ENCODE data around the gene IL17F. TPM values are rescaled to one million over a fixed set of nuclear protein-coding genes. Genes with fewer than 3 reads are reported as not detected.

Gene IL17F
- total RNA-seq, 1 experiment from 2014 or later, result not detected

DNA sequence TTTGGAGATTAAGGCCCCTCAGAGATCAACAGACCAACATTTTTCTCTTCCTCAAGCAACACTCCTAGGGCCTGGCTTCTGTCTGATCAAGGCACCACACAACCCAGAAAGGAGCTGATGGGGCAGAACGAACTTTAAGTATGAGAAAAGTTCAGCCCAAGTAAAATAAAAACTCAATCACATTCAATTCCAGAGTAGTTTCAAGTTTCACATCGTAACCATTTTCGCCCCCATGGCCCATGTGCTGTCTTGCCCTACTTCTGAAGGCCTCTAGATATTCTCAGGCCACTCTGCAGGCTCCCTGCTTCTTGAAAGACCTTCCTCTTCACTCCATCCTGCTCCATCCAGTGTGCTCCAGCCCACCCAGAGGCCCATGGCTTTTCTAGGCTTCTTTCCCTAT lies 53.9 kb downstream of the IL17F start:
- ChIA-PET POLR2A (no interaction called here), CTCF (interaction anchor here (0.6 kb wide), 1 partner anchor 217 kb away, joined by 6 read pairs; no protein-coding TSS in a partner anchor)
- intact Hi-C loops (cut with micrococcal nuclease; ENCODE audit: unreplicated experiment), result no loop called here

DNA sequence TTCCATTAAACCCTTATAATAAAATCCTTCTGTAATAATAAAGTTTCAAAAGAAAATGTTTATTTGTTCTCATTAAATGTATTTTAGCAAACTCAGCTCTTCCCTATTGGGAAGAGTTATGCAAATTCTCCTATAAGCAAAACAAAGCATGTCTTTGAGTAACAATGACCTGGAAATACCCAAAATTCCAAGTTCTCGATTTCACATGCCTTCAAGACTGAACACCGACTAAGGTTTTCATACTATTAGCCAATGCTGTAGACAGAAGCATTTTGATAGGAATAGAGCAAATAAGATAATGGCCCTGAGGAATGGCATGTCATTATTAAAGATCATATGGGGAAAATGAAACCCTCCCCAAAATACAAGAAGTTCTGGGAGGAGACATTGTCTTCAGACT lies 54.3 kb downstream of the IL17F start:
- intact Hi-C loops (cut with micrococcal nuclease; ENCODE audit: unreplicated experiment), result no loop called here
- no peak for ATAC-seq
- Histone ChIP-seq H3K36me3 (ENCODE audit: control insufficient read depth, insufficient read depth, low read length) (no peaks in the 10 kb centered on the region), H3K27me3 (ENCODE audit: control insufficient read depth, insufficient read depth, low read length) (peaks cover 13% of the 10 kb centered on the region), H3K4me1 (ENCODE audit: control insufficient read depth, insufficient read depth, low read length) (no peaks in the 10 kb centered on the region), H3K9me3 (ENCODE audit: control insufficient read depth, insufficient read depth, low read depth, low read length) (no peaks in the 10 kb centered on the region), H3K27ac (ENCODE audit: low read length) (no peak overlapping the region), H3K4me3 (ENCODE audit: low read depth in 2 of 2, low read length in 2 of 2) (no peak overlapping the region)
- ChIA-PET POLR2A (no interaction called here), CTCF (no interaction called here)
- no peak for DNase-seq (ENCODE audit: low read depth, low spot score)
- no TSS peak for BruUV-seq (replicated peaks)
- TF ChIP-seq SIN3A (IDR thresholded peaks at IDR 0.05; ENCODE audit: borderline replicate concordance, insufficient read depth, low read depth, low read length) (no peak), POLR2AphosphoS5 (IDR thresholded peaks at IDR 0.05; ENCODE audit: low read depth, low read length) (no peak)
- TF ChIP-seq, protein P1, sequence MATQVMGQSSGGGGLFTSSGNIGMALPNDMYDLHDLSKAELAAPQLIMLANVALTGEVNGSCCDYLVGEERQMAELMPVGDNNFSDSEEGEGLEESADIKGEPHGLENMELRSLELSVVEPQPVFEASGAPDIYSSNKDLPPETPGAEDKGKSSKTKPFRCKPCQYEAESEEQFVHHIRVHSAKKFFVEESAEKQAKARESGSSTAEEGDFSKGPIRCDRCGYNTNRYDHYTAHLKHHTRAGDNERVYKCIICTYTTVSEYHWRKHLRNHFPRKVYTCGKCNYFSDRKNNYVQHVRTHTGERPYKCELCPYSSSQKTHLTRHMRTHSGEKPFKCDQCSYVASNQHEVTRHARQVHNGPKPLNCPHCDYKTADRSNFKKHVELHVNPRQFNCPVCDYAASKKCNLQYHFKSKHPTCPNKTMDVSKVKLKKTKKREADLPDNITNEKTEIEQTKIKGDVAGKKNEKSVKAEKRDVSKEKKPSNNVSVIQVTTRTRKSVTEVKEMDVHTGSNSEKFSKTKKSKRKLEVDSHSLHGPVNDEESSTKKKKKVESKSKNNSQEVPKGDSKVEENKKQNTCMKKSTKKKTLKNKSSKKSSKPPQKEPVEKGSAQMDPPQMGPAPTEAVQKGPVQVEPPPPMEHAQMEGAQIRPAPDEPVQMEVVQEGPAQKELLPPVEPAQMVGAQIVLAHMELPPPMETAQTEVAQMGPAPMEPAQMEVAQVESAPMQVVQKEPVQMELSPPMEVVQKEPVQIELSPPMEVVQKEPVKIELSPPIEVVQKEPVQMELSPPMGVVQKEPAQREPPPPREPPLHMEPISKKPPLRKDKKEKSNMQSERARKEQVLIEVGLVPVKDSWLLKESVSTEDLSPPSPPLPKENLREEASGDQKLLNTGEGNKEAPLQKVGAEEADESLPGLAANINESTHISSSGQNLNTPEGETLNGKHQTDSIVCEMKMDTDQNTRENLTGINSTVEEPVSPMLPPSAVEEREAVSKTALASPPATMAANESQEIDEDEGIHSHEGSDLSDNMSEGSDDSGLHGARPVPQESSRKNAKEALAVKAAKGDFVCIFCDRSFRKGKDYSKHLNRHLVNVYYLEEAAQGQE (IDR thresholded peaks at IDR 0.05; ENCODE audit: insufficient read depth in 1 of 2, low read depth in 2 of 2, low read length in 1 of 2), result no peak
- in situ Hi-C loops (cut with HindIII; ENCODE audit: low pct_unique_long_range_greater_than_20kb, low sequenced_read_pairs), result no loop called here

More for the DNA sequence above, 53.9 kb downstream of the IL17F start:
- H3K4me3 ChIP-seq (ENCODE audit: low read depth in 2 of 2, low read length in 2 of 2), result no peak overlapping the region
- BruUV-seq (replicated peaks), result no TSS peak
- in situ Hi-C loops (cut with HindIII; ENCODE audit: low pct_unique_long_range_greater_than_20kb, low sequenced_read_pairs), result no loop called here
- H3K9me3 ChIP-seq (ENCODE audit: control insufficient read depth, insufficient read depth, low read depth, low read length), result no peaks in the 10 kb centered on the region
- TF ChIP-seq, protein P2, sequence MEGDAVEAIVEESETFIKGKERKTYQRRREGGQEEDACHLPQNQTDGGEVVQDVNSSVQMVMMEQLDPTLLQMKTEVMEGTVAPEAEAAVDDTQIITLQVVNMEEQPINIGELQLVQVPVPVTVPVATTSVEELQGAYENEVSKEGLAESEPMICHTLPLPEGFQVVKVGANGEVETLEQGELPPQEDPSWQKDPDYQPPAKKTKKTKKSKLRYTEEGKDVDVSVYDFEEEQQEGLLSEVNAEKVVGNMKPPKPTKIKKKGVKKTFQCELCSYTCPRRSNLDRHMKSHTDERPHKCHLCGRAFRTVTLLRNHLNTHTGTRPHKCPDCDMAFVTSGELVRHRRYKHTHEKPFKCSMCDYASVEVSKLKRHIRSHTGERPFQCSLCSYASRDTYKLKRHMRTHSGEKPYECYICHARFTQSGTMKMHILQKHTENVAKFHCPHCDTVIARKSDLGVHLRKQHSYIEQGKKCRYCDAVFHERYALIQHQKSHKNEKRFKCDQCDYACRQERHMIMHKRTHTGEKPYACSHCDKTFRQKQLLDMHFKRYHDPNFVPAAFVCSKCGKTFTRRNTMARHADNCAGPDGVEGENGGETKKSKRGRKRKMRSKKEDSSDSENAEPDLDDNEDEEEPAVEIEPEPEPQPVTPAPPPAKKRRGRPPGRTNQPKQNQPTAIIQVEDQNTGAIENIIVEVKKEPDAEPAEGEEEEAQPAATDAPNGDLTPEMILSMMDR (IDR thresholded peaks at IDR 0.05), result no peak
- TF ChIP-seq TCF7L2 (IDR thresholded peaks at IDR 0.05; ENCODE audit: low read depth, low read length), result no peak
- ATAC-seq (no peak), DNase-seq (ENCODE audit: low read depth, low spot score) (no peak)
- H3K4me1 ChIP-seq (ENCODE audit: control insufficient read depth, insufficient read depth, low read length), result no peaks in the 10 kb centered on the region
- H3K36me3 ChIP-seq (ENCODE audit: control insufficient read depth, insufficient read depth, low read length), result no peaks in the 10 kb centered on the region
- H3K27ac ChIP-seq (ENCODE audit: low read length), result no peak overlapping the region
- H3K27me3 ChIP-seq (ENCODE audit: control insufficient read depth, insufficient read depth, low read length), result peaks cover 13% of the 10 kb centered on the region

DNA sequence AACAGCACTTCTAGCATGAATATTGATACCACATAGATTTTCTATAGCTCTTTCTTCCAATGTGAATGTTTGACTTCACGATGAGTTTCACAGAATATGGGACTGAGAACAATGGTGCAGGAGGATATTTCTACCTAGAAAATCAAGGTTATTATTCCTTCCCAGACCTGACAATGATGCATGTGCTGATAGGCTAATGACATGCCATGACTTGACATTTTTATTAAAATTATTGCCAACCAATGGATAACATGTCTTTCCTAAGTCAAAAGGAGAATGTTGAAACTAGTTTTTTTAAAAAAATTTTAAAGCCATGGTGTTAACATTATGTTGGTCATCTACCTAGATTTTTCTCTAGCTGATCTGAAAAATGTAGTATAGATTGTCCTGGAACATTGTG lies 57.2 kb downstream of the IL17F start:
- in situ Hi-C loops (cut with HindIII; ENCODE audit: low pct_unique_long_range_greater_than_20kb, low sequenced_read_pairs) (no loop called here), intact Hi-C loops (cut with micrococcal nuclease; ENCODE audit: unreplicated experiment) (no loop called here)
- no peak overlapping the region for H3K27ac ChIP-seq (ENCODE audit: low read length)
- ATAC-seq (no peak), DNase-seq (ENCODE audit: low read depth, low spot score) (no peak)
- H3K36me3 ChIP-seq (ENCODE audit: control insufficient read depth, insufficient read depth, low read length), result no peaks in the 10 kb centered on the region
- no TSS peak for BruUV-seq (replicated peaks)
- H3K9me3 ChIP-seq (ENCODE audit: control insufficient read depth, insufficient read depth, low read depth, low read length), result no peaks in the 10 kb centered on the region
- H3K4me1 ChIP-seq (ENCODE audit: control insufficient read depth, insufficient read depth, low read length), result no peaks in the 10 kb centered on the region
- H3K27me3 ChIP-seq (ENCODE audit: control insufficient read depth, insufficient read depth, low read length), result peaks cover 13% of the 10 kb centered on the region
- TF ChIP-seq, protein P2 (IDR thresholded peaks at IDR 0.05), result no peak
- TF ChIP-seq, protein P1 (IDR thresholded peaks at IDR 0.05; ENCODE audit: insufficient read depth in 1 of 2, low read depth in 2 of 2, low read length in 1 of 2), result no peak
- TF ChIP-seq POLR2AphosphoS5 (IDR thresholded peaks at IDR 0.05; ENCODE audit: low read depth, low read length) (no peak), TCF7L2 (IDR thresholded peaks at IDR 0.05; ENCODE audit: low read depth, low read length) (no peak)
- ChIA-PET POLR2A (no interaction called here), CTCF (no interaction called here)
- H3K4me3 ChIP-seq (ENCODE audit: low read depth in 2 of 2, low read length in 2 of 2), result no peak overlapping the region

Measured in Panc1 (cell line).